Neural cell (in vitro differentiated cells): ENCODE measurements around the gene GSC2.

ENCODE experiments used
- CTCF ChIP-seq: fragments of 450-650 bp; IDR thresholded peaks from 2 replicates; pipeline ENCODE4 v1.5.1; 2014; ENCODE audit warnings: antibody characterized with exemption, mild to moderate bottlenecking, moderate library complexity; ENCODE audit not compliant: poor library complexity, severe bottlenecking
- EP300 ChIP-seq: fragments of 450-650 bp; conservative IDR thresholded peaks from 2 replicates; pipeline ENCODE4 v1.6.1; 2014; ENCODE audit warnings: antibody characterized with exemption, mild to moderate bottlenecking, moderate library complexity; ENCODE audit not compliant: poor library complexity, severe bottlenecking
- EZH2 ChIP-seq: fragments of 200-600, 300-800 bp; shearing (Covaris generic), sonication (generic); IDR thresholded peaks from 2 replicates; pipeline ENCODE4 v1.6.1; 2014; ENCODE audit warnings: antibody characterized with exemption, low read length, borderline replicate concordance, mild to moderate bottlenecking; ENCODE audit not compliant: insufficient read depth, poor library complexity, severe bottlenecking
- MXI1 ChIP-seq: fragments of 450-650 bp; conservative IDR thresholded peaks from 2 replicates; pipeline ENCODE4 v1.6.1; 2014; ENCODE audit warnings: antibody characterized with exemption, mild to moderate bottlenecking; ENCODE audit not compliant: poor library complexity, severe bottlenecking
- POLR2AphosphoS5 ChIP-seq: IDR thresholded peaks from 2 replicates; pipeline ENCODE4 v1.6.1; 2012
- RAD21 ChIP-seq: fragments of 450-650 bp; conservative IDR thresholded peaks from 2 replicates; pipeline ENCODE4 v1.6.1; 2014; ENCODE audit warnings: antibody characterized with exemption, mild to moderate bottlenecking, moderate library complexity
- REST ChIP-seq: IDR thresholded peaks from 2 replicates; pipeline ENCODE4 v1.6.1; 2012; ENCODE audit warnings: borderline replicate concordance

GRCh38 chr22:19175026-19175601 lies 25.0 kb upstream of the GSC2 start:
- TF ChIP-seq CTCF (no peak), RAD21 (no peak), EP300 (no peak), MXI1 (no peak), POLR2AphosphoS5 (no peak), EZH2 (no peak), REST (no peak)
